Prostate gland (tissue), 2 donors: Measurements from ENCODE around the gene DOCK3. TPM values are rescaled to one million over a fixed set of nuclear protein-coding genes. Genes with fewer than 3 reads are reported as not detected.
"Not testable (repeated sequence)": the region's sequence is repeated elsewhere in the genome, so short reads cannot be mapped to it uniquely, and the experiment has no call there.

Experiments
- DNase-seq: peaks from one replicate; pipeline ENCODE4 v3.0.0-alpha.2; 2019; ENCODE audit warnings: low spot score
- H3K27ac ChIP-seq, 2 donors: fragments of 200-600 bp; sonication (generic); 2 replicates each; pipeline ENCODE4 v1.5.1; 2017 to 2019
- H3K27me3 ChIP-seq: fragments of 200-600 bp; sonication (generic); replicated peaks from 2 replicates; pipeline ENCODE4 v1.5.1; 2019; ENCODE audit not compliant: insufficient read depth
- H3K36me3 ChIP-seq, 2 donors: fragments of 200-600 bp; sonication (generic); 1 replicate in 1 of 2; 2 replicates in 1 of 2; pipeline versions ENCODE4 v1.5.1 to v1.8.1; 2017 to 2019
- H3K4me1 ChIP-seq: fragments of 200-600 bp; sonication (generic); replicated peaks from 2 replicates; pipeline ENCODE4 v1.5.1; 2019
- H3K4me3 ChIP-seq, 2 donors: fragments of 200-600 bp; sonication (generic); 2 replicates each; pipeline ENCODE4 v1.5.1; 2017 to 2019
- H3K9me3 ChIP-seq: fragments of 200-600 bp; sonication (generic); 2 replicates; pipeline ENCODE4 v1.5.1; 2017
- POLR2A ChIP-seq: fragments of 450-650 bp; IDR thresholded peaks from one replicate; pipeline ENCODE4 v1.6.1; 2016; ENCODE audit warnings: antibody characterized with exemption, mild to moderate bottlenecking
- POLR2AphosphoS5 ChIP-seq: sonication (generic); formaldehyde crosslinking; IDR thresholded peaks from one replicate; pipeline ENCODE4 v1.6.1; 2017; ENCODE audit warnings: antibody characterized with exemption
- WGBS: methylation state at CpG from one replicate; pipeline ENCODE4 v1.1.5; 2018; 5-methylcytosine and 5-hydroxymethylcytosine counted together
- intact Hi-C: fragments of 100-400 bp; cut with DNase I; formaldehyde crosslinking; loops from one replicate; pipeline ENCODE4 v1.14.2; 2022
- total RNA-seq, 2 donors: library from RNA; depleted of rRNA; stranded (reverse); fragments of >200 nt; gene quantifications; one replicate each; pipeline ENCODE4 v1.1.0, GENCODE V29; 2016
- TF ChIP-seq, protein P1 (sequence below), 4 experiments: fragments of 200-600 bp in 2 of 4; fragments of 450-650 bp in 2 of 4; sonication (generic) in 2 of 4; IDR thresholded peaks; 1 replicate in 3 of 4; 2 replicates in 1 of 4; pipeline ENCODE4 v1.5.1; 2016 to 2019; ENCODE audit warnings: antibody characterized with exemption in 4 of 4, mild to moderate bottlenecking in 2 of 4, moderate library complexity in 2 of 4

Gene DOCK3
- total RNA-seq, 2 donors from 2014 or later = 0.36 to 6.3 TPM

- Histone ChIP-seq H3K4me3 (no peak overlapping the region), H3K27me3 (no peaks in the 10 kb centered on the region), H3K4me1 (no peaks in the 10 kb centered on the region), H3K27ac (no peak overlapping the region), H3K36me3 (no peaks in the 10 kb centered on the region), H3K9me3 (no peaks in the 10 kb centered on the region)
- no peak for DNase-seq
- 81% methylated on average over 2 of the region's 2 CpGs for WGBS
- intact Hi-C loops = no loop called here
- TF ChIP-seq POLR2AphosphoS5 (no peak), POLR2A (no peak)
- TF ChIP-seq, protein P1, sequence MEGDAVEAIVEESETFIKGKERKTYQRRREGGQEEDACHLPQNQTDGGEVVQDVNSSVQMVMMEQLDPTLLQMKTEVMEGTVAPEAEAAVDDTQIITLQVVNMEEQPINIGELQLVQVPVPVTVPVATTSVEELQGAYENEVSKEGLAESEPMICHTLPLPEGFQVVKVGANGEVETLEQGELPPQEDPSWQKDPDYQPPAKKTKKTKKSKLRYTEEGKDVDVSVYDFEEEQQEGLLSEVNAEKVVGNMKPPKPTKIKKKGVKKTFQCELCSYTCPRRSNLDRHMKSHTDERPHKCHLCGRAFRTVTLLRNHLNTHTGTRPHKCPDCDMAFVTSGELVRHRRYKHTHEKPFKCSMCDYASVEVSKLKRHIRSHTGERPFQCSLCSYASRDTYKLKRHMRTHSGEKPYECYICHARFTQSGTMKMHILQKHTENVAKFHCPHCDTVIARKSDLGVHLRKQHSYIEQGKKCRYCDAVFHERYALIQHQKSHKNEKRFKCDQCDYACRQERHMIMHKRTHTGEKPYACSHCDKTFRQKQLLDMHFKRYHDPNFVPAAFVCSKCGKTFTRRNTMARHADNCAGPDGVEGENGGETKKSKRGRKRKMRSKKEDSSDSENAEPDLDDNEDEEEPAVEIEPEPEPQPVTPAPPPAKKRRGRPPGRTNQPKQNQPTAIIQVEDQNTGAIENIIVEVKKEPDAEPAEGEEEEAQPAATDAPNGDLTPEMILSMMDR (IDR thresholded peaks at IDR 0.05) = no peak
These were observed 571.1 kb downstream of the DOCK3 start for GRCh38 chr3:51245867-51246266.

GRCh38 chr3:51257870-51258269 is 583.1 kb downstream of the DOCK3 start:
- no peaks in the 10 kb centered on the region for H3K4me1 ChIP-seq
- H3K36me3 ChIP-seq = no peaks in the 10 kb centered on the region
- 73% methylated on average over 1 of the region's 1 CpG for WGBS
- H3K27ac ChIP-seq = no peak overlapping the region
- H3K9me3 ChIP-seq = no peaks in the 10 kb centered on the region
- no peaks in the 10 kb centered on the region for H3K27me3 ChIP-seq
- H3K4me3 ChIP-seq = no peak overlapping the region
- intact Hi-C loops = no loop called here
- TF ChIP-seq POLR2AphosphoS5 = no peak
- no peak for TF ChIP-seq POLR2A
- TF ChIP-seq, protein P1 (IDR thresholded peaks at IDR 0.05) = no peak
- no peak for DNase-seq

DNA sequence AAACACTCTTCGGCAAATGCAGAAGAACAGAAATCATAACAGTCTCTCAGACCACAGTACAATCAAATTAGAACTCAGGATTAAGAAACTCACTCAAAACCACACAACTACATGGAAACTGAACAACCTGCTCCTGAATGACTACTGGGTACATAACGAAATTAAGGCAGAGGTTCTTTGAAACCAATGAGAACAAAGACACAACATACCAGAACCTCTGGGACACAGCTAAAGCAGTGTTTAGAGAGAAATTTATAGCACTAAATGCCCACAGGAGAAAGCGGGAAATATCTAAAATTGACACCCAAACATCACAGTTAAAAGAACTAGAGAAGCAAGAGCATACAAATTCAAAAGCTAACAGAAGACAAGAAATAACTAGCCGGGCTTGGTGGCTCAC is 589.4 kb downstream of the DOCK3 start:
- H3K4me3 ChIP-seq, H3K9me3 ChIP-seq, H3K36me3 ChIP-seq, intact Hi-C loops, H3K27ac ChIP-seq, H3K4me1 ChIP-seq, DNase-seq, H3K27me3 ChIP-seq: not testable (repeated sequence)
- 95% methylated on average over 4 of the region's 4 CpGs for WGBS

DNA sequence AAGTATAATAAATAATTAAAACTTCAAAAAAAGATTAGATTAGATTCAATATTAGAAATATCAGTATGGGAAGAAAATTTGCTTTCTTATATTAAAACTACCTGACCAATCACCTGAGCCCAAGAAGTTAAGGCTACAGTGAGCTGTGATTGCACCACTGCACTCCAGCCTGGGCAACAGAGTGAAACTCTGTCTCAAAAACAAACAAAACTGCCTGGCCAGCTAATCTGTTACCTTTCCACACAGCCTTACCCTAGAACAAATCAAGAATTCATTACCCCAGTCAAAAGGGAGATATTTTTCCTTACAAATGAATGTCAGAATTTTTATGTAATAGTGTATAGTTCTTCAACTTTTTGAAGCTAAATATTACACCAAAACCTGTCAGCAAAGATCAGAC is 593.4 kb downstream of the DOCK3 start:
- Histone ChIP-seq H3K4me3 (no peak overlapping the region), H3K9me3 (no peaks in the 10 kb centered on the region), H3K27me3 (no peaks in the 10 kb centered on the region), H3K4me1 (no peaks in the 10 kb centered on the region), H3K36me3 (no peaks in the 10 kb centered on the region), H3K27ac (no peak overlapping the region)
- TF ChIP-seq POLR2AphosphoS5 (no peak), POLR2A (no peak)
- TF ChIP-seq, protein P1 (IDR thresholded peaks at IDR 0.05) = no peak
- intact Hi-C loops = no loop called here
- no peak for DNase-seq

- H3K27ac ChIP-seq = no peak overlapping the region
- H3K4me1 ChIP-seq = no peaks in the 10 kb centered on the region
- DNase-seq = no peak
- H3K36me3 ChIP-seq = no peaks in the 10 kb centered on the region
- no peaks in the 10 kb centered on the region for H3K9me3 ChIP-seq
- intact Hi-C loops = no loop called here
- H3K4me3 ChIP-seq = no peak overlapping the region
- TF ChIP-seq, protein P1 (IDR thresholded peaks at IDR 0.05) = no peak
- no peak for TF ChIP-seq POLR2A
- no peak for TF ChIP-seq POLR2AphosphoS5
- no peaks in the 10 kb centered on the region for H3K27me3 ChIP-seq
These were observed 594.7 kb downstream of the DOCK3 start for GRCh38 chr3:51269466-51269865.

DNA sequence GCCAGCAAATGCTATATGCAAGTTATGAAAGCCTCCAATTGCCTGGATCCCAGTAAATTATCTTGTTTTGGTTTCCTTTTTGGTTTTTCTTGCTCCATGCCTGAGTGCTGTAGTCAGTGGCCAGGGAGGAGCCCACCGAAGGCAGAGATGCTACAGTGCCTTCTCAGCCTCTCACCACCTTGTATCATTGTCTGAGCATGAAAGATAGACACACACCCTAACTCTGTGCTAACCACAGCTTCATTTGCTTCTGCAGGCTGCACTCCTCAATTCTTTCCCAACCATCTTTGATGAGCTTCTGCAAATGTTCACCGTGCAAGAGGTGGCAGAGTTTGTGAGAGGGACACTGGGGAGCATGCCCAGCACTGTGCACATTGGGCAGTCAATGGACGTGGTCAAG is 595.8 kb downstream of the DOCK3 start:
- H3K36me3 ChIP-seq = no peaks in the 10 kb centered on the region
- H3K27me3 ChIP-seq = no peaks in the 10 kb centered on the region
- TF ChIP-seq POLR2AphosphoS5 = no peak
- TF ChIP-seq, protein P1 (IDR thresholded peaks at IDR 0.05) = no peak
- TF ChIP-seq POLR2A = no peak
- H3K4me1 ChIP-seq = no peaks in the 10 kb centered on the region
- H3K4me3 ChIP-seq = no peak overlapping the region
- no peaks in the 10 kb centered on the region for H3K9me3 ChIP-seq
- no peak for DNase-seq
- no peak overlapping the region for H3K27ac ChIP-seq
- WGBS = 94% methylated on average over 3 of the region's 3 CpGs
- intact Hi-C loops = no loop called here
